A549 (cell line): Measurements from ENCODE around the gene ANK3. TPM values are rescaled to one million over a fixed set of nuclear protein-coding genes. Genes with fewer than 3 reads are reported as not detected.
A peak's percentile ranks its signal among the peaks of the same experiment; 100 is the strongest.

Experiments used
- ATAC-seq, 2 experiments: fragments of 200-7000 bp in 1 of 2; fragments of >200 bp in 1 of 2; cut with Nextera tagmentation in 1 of 2; cut with Tn5 transposase in 1 of 2; 3 replicates each; pipeline versions ENCODE4 v1.8.0 to v1.9.1; 2018 to 2020; ENCODE audit warnings: mild to moderate bottlenecking in 1 of 2, moderate library complexity in 1 of 2
- CTCF ChIA-PET: fragments of 300-600 bp; sonication (Branson Sonifier 250); formaldehyde crosslinking; extraction: SDS; loops from one replicate; lab custom pipeline; 2021; ENCODE audit warnings: antibody characterized with exemption, inconsistent platforms; lab: Yijun Ruan, JAX
- POLR2A ChIA-PET: fragments of 350-600 bp; formaldehyde crosslinking; extraction: SDS; loops from one replicate; lab custom pipeline; 2021; ENCODE audit warnings: antibody characterized with exemption, inconsistent platforms; lab: Yijun Ruan, JAX
- DNase-seq, 2 experiments: peaks; one replicate each; pipeline versions ENCODE4 v3.0.0 to v3.0.0-alpha.2; 2011 to 2016; ENCODE audit warnings: low read depth in 1 of 2, low spot score in 1 of 2
- FAIRE-seq: peaks from 2 replicates; lab custom pipeline; 2011; peaks lifted over from hg19 to GRCh38; lab: Jason Lieb, UNC
- H3K27ac ChIP-seq, 2 experiments: fragments of >200 bp; sonication (Bioruptor Twin); formaldehyde crosslinking; 3 replicates each; pipeline ENCODE4 v1.5.1; 2016 to 2017
- H3K4me1 ChIP-seq: fragments of >200 bp; sonication (Bioruptor Twin); formaldehyde crosslinking; 3 replicates; pipeline ENCODE4 v1.6.1; 2016
- H3K4me2 ChIP-seq: fragments of >200 bp; sonication (Bioruptor Twin); formaldehyde crosslinking; 3 replicates; pipeline ENCODE4 v1.6.1; 2016
- H3K4me3 ChIP-seq: fragments of >200 bp; sonication (Bioruptor Twin); formaldehyde crosslinking; 3 replicates; pipeline ENCODE4 v1.5.1; 2016
- H3K9me3 ChIP-seq: fragments of >200 bp; sonication (Bioruptor Twin); formaldehyde crosslinking; 3 replicates; pipeline ENCODE4 v1.6.1; 2016
- CEBPB ChIP-seq, 2 experiments: fragments of >200 bp in 1 of 2; sonication (Bioruptor Twin) in 1 of 2; formaldehyde crosslinking in 1 of 2; IDR thresholded peaks; 2 replicates each; pipeline ENCODE4 v1.6.1; 2012 to 2016
- CHD4 ChIP-seq: fragments of 200-600 bp; sonication (generic); IDR thresholded peaks from 2 replicates; pipeline ENCODE4 v1.6.1; 2016; ENCODE audit warnings: antibody characterized with exemption, mild to moderate bottlenecking, borderline replicate concordance
- EHF ChIP-seq: fragments of 250-450 bp; sonication (Bioruptor Pico); IDR thresholded peaks from 2 replicates; pipeline ENCODE4 v1.5.0; 2020; ENCODE audit warnings: mild to moderate bottlenecking
- EHMT2 ChIP-seq: fragments of 200-600 bp; sonication (generic); IDR thresholded peaks from 2 replicates; pipeline ENCODE4 v1.6.1; 2016; ENCODE audit warnings: antibody characterized with exemption, low read depth, mild to moderate bottlenecking, moderate library complexity
- ESRRA ChIP-seq: fragments of 150-350 bp; IDR thresholded peaks from 2 replicates; pipeline ENCODE4 v1.6.1; 2014; ENCODE audit warnings: mild to moderate bottlenecking, low read length, borderline replicate concordance
- FOSL2 ChIP-seq, 2 experiments: fragments of 450-650 bp in 1 of 2; fragments of >200 bp in 1 of 2; sonication (Bioruptor Twin) in 1 of 2; formaldehyde crosslinking; IDR thresholded peaks; 2 replicates each; pipeline versions ENCODE4 v1.5.0 to v1.6.1; 2016 to 2020; ENCODE audit warnings: mild to moderate bottlenecking in 1 of 2, moderate library complexity in 1 of 2
- HEYL ChIP-seq: fragments of 250-450 bp; sonication (Bioruptor Pico); IDR thresholded peaks from 2 replicates; pipeline ENCODE4 v1.8.0; 2021; ENCODE audit warnings: mild to moderate bottlenecking, moderate library complexity
- KDM1A ChIP-seq: fragments of 200-600 bp; sonication (generic); IDR thresholded peaks from 2 replicates; pipeline ENCODE4 v1.6.1; 2016; ENCODE audit warnings: low read depth, mild to moderate bottlenecking
- MAZ ChIP-seq: fragments of 150-350 bp; IDR thresholded peaks from 2 replicates; pipeline ENCODE4 v1.6.1; 2014; ENCODE audit warnings: antibody characterized with exemption, low read depth, low read length, borderline replicate concordance
- POLR2AphosphoS2 ChIP-seq: conservative IDR thresholded peaks from 2 replicates; pipeline ENCODE4 v1.6.1; 2012; ENCODE audit warnings: low read length, improper control_type of control experiment, inconsistent platforms
- RAD21 ChIP-seq, 2 experiments: fragments of >200 bp in 1 of 2; sonication (Bioruptor Twin) in 1 of 2; formaldehyde crosslinking in 1 of 2; IDR thresholded peaks in 1 of 2; conservative IDR thresholded peaks in 1 of 2; 2 replicates in 1 of 2; 3 replicates in 1 of 2; pipeline ENCODE4 v1.6.1; 2012 to 2018; ENCODE audit warnings: inconsistent platforms in 1 of 2
- RARB ChIP-seq: fragments of 250-450 bp; sonication (Bioruptor Pico); IDR thresholded peaks from 2 replicates; pipeline ENCODE4 v1.8.0; 2021; ENCODE audit warnings: mild to moderate bottlenecking, moderate library complexity
- TP53 ChIP-seq: fragments of 250-450 bp; sonication (Bioruptor Pico); IDR thresholded peaks from 2 replicates; pipeline ENCODE4 v1.5.0; 2021; ENCODE audit warnings: mild to moderate bottlenecking, moderate library complexity
- ZC3H11A ChIP-seq: fragments of 450-650 bp; IDR thresholded peaks from 2 replicates; pipeline ENCODE4 v1.6.1; 2014; ENCODE audit warnings: antibody characterized with exemption, mild to moderate bottlenecking
- WGBS: methylation state at CpG from one replicate; pipeline ENCODE4 v1.1.6; 2017; ENCODE audit errors: missing lambda C conversion rate; 5-methylcytosine and 5-hydroxymethylcytosine counted together
- polyA plus RNA-seq, 4 experiments: library from polyadenylated mRNA; depleted of rRNA in 3 of 4; stranded (reverse); fragments of >200 nt; fragmentation: RNase III in 1 of 4; extraction: RNeasy Plus Mini Kit Qiagen cat#74134 plus additional on column Dnase treatment in 1 of 4; gene quantifications; 2 replicates in 3 of 4; 3 replicates in 1 of 4; pipeline ENCODE4 v1.2.3, GENCODE V29; 2011 to 2017
- TF ChIP-seq, protein P1 (sequence below): IDR thresholded peaks from 2 replicates; pipeline ENCODE4 v1.6.1; 2012
- TF ChIP-seq, protein P2 (sequence below): fragments of >200 bp; sonication (Bioruptor Twin); formaldehyde crosslinking; IDR thresholded peaks from 3 replicates; pipeline ENCODE4 v1.5.1; 2016
- TF ChIP-seq, protein P3 (sequence below): fragments of 150-350 bp; IDR thresholded peaks from 2 replicates; pipeline ENCODE4 v1.6.1; 2014; ENCODE audit warnings: low read depth, mild to moderate bottlenecking, low read length
- TF ChIP-seq, protein P4 (sequence below): fragments of >200 bp; sonication (Bioruptor Twin); formaldehyde crosslinking; IDR thresholded peaks from 2 replicates; pipeline ENCODE4 v1.6.1; 2016
- TF ChIP-seq, protein P5 (sequence below): fragments of 200-600 bp; sonication (generic); IDR thresholded peaks from 2 replicates; pipeline ENCODE4 v1.6.1; 2016; ENCODE audit warnings: antibody characterized with exemption, mild to moderate bottlenecking, moderate library complexity

Gene ANK3
- polyA plus RNA-seq, 2 of the 4 experiments (the other 2 are of a cell fraction): 0.56 to 5.4 TPM

DNA sequence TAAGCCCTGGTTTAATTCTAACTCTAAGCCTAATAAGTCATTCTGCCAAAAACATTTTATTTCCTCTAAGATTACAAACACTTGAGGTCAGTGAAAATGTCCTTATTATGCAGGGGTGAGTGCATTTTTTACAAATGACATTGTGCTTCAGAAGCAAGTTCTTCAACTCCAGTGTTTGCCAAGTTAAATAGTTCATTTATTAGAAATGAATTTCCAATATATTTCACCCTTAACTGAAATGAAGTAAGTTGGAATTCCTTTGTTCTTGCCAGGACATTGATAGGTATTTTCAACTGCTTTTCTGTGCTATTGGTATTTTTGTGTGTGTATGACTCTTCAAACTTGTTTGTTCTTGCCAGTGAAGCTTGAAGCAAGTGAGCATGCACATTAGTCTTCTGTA lies 393.8 kb downstream of the ANK3 start:
- ATAC-seq (no peak), DNase-seq (no peak), FAIRE-seq (no peak)
- Histone ChIP-seq H3K4me2 (no peak overlapping the region), H3K9me3 (no peaks in the 10 kb centered on the region), H3K27ac (no peak overlapping the region), H3K4me3 (no peak overlapping the region), H3K4me1 (peaks cover 9% of the 10 kb centered on the region; the same call in 2 of the 3 replicates)
- ChIA-PET POLR2A (no interaction called here), CTCF (no interaction called here)
- TF ChIP-seq ZC3H11A: no peak
- TF ChIP-seq EHF (CRISPR knock-in tag): no peak
- no peak for TF ChIP-seq ESRRA
- TF ChIP-seq, protein P1, sequence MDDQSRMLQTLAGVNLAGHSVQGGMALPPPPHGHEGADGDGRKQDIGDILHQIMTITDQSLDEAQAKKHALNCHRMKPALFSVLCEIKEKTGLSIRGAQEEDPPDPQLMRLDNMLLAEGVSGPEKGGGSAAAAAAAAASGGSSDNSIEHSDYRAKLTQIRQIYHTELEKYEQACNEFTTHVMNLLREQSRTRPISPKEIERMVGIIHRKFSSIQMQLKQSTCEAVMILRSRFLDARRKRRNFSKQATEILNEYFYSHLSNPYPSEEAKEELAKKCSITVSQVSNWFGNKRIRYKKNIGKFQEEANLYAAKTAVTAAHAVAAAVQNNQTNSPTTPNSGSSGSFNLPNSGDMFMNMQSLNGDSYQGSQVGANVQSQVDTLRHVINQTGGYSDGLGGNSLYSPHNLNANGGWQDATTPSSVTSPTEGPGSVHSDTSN: no peak
- no peak for TF ChIP-seq EHMT2
- no peak for TF ChIP-seq TP53
- TF ChIP-seq RARB (CRISPR knock-in tag): no peak
- TF ChIP-seq, protein P2, sequence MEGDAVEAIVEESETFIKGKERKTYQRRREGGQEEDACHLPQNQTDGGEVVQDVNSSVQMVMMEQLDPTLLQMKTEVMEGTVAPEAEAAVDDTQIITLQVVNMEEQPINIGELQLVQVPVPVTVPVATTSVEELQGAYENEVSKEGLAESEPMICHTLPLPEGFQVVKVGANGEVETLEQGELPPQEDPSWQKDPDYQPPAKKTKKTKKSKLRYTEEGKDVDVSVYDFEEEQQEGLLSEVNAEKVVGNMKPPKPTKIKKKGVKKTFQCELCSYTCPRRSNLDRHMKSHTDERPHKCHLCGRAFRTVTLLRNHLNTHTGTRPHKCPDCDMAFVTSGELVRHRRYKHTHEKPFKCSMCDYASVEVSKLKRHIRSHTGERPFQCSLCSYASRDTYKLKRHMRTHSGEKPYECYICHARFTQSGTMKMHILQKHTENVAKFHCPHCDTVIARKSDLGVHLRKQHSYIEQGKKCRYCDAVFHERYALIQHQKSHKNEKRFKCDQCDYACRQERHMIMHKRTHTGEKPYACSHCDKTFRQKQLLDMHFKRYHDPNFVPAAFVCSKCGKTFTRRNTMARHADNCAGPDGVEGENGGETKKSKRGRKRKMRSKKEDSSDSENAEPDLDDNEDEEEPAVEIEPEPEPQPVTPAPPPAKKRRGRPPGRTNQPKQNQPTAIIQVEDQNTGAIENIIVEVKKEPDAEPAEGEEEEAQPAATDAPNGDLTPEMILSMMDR: no peak
- no peak for TF ChIP-seq KDM1A
- TF ChIP-seq CEBPB (IDR thresholded peaks at IDR 0.05): no peak
- TF ChIP-seq HEYL (CRISPR knock-in tag): no peak
- TF ChIP-seq, protein P3, sequence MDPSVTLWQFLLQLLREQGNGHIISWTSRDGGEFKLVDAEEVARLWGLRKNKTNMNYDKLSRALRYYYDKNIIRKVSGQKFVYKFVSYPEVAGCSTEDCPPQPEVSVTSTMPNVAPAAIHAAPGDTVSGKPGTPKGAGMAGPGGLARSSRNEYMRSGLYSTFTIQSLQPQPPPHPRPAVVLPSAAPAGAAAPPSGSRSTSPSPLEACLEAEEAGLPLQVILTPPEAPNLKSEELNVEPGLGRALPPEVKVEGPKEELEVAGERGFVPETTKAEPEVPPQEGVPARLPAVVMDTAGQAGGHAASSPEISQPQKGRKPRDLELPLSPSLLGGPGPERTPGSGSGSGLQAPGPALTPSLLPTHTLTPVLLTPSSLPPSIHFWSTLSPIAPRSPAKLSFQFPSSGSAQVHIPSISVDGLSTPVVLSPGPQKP: no peak
- TF ChIP-seq MAZ: no peak
- no peak for TF ChIP-seq POLR2AphosphoS2
- no peak for TF ChIP-seq RAD21 (conservative IDR thresholded peaks at IDR 0.05 in 1 of 2, IDR thresholded peaks at IDR 0.05 in 1 of 2)
- no peak for TF ChIP-seq CHD4
- no peak for TF ChIP-seq FOSL2 (IDR thresholded peaks at IDR 0.05)
- TF ChIP-seq FOSL2 (CRISPR knock-in tag; IDR thresholded peaks at IDR 0.05): no peak
- TF ChIP-seq, protein P4, sequence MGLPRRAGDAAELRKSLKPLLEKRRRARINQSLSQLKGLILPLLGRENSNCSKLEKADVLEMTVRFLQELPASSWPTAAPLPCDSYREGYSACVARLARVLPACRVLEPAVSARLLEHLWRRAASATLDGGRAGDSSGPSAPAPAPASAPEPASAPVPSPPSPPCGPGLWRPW: no peak
- TF ChIP-seq, protein P5, sequence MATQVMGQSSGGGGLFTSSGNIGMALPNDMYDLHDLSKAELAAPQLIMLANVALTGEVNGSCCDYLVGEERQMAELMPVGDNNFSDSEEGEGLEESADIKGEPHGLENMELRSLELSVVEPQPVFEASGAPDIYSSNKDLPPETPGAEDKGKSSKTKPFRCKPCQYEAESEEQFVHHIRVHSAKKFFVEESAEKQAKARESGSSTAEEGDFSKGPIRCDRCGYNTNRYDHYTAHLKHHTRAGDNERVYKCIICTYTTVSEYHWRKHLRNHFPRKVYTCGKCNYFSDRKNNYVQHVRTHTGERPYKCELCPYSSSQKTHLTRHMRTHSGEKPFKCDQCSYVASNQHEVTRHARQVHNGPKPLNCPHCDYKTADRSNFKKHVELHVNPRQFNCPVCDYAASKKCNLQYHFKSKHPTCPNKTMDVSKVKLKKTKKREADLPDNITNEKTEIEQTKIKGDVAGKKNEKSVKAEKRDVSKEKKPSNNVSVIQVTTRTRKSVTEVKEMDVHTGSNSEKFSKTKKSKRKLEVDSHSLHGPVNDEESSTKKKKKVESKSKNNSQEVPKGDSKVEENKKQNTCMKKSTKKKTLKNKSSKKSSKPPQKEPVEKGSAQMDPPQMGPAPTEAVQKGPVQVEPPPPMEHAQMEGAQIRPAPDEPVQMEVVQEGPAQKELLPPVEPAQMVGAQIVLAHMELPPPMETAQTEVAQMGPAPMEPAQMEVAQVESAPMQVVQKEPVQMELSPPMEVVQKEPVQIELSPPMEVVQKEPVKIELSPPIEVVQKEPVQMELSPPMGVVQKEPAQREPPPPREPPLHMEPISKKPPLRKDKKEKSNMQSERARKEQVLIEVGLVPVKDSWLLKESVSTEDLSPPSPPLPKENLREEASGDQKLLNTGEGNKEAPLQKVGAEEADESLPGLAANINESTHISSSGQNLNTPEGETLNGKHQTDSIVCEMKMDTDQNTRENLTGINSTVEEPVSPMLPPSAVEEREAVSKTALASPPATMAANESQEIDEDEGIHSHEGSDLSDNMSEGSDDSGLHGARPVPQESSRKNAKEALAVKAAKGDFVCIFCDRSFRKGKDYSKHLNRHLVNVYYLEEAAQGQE: no peak

DNA sequence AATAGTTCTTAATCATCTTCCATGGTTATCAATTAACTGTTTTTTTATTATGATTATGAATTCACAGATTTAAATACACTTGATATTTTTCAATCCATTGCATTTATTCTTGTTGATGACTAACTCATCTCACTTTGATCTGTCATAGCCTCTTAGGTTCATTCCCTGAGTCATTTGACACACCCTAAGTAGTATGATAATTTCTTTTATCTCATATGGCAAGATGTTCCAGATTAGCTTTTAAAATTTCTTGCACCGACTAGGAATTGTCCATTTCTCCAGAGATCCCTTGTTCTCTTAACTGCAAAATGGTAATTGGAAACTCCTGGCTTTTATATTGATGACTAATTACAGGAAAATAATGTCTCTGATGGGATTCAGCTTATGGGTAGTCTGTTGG lies 395.7 kb downstream of the ANK3 start:
- no peak for ATAC-seq
- POLR2A ChIA-PET: no interaction called here
- peak in 1 of 2 experiments; percentile 10 for DNase-seq
- Histone ChIP-seq H3K4me2 (peak overlapping the region; percentile 12; the same call in 1 of the 3 replicates), H3K4me3 (no peak overlapping the region), H3K9me3 (no peaks in the 10 kb centered on the region), H3K27ac (no peak overlapping the region; a peak in 1 of 6 replicates), H3K4me1 (peaks cover 9% of the 10 kb centered on the region; the same call in 2 of the 3 replicates)
- CTCF ChIA-PET: no interaction called here
- TF ChIP-seq FOSL2 (IDR thresholded peaks at IDR 0.05): no peak
- 0 out of 2 replicates have a peak, but pooled peaks have one; percentile 7 for TF ChIP-seq FOSL2 (CRISPR knock-in tag; IDR thresholded peaks at IDR 0.05)
- TF ChIP-seq RARB (CRISPR knock-in tag): no peak
- 7% methylated on average over 1 of the region's 1 CpG for WGBS
- FAIRE-seq: no peak
